Small intestine (tissue), 7 donors: ENCODE results near the gene TSC2. TPM values are rescaled to one million over a fixed set of nuclear protein-coding genes. Genes with fewer than 3 reads are reported as not detected.
"Not testable (repeated sequence)": the region's sequence is repeated elsewhere in the genome, so short reads cannot be mapped to it uniquely, and the experiment has no call there.

Experiments
- DNase-seq, 2 donors: peaks; one replicate each; pipeline versions ENCODE4 v3.0.0 to v3.0.0-alpha.2; 2013
- FAIRE-seq: peaks from 2 replicates; lab custom pipeline; 2012; peaks lifted over from hg19 to GRCh38; lab: Jason Lieb, UNC
- H3K27ac ChIP-seq, 3 donors: one replicate each; pipeline ENCODE4 v1.5.1; 2013; ENCODE audit warnings: low read length in 2 of 3, mild to moderate bottlenecking in 2 of 3, control low read depth in 1 of 3, inconsistent platforms in 1 of 3, low read depth in 1 of 3, moderate library complexity in 1 of 3
- H3K27me3 ChIP-seq, 3 donors: one replicate each; pipeline ENCODE4 v1.6.1; 2013; ENCODE audit warnings: low read length in 3 of 3, inconsistent platforms in 1 of 3; ENCODE audit not compliant: control insufficient read depth in 3 of 3, insufficient read depth in 3 of 3
- H3K36me3 ChIP-seq, 3 donors: one replicate each; pipeline ENCODE4 v1.6.1; 2013; ENCODE audit warnings: low read length in 3 of 3, inconsistent platforms in 1 of 3, low read depth in 1 of 3, mild to moderate bottlenecking in 1 of 3, moderate library complexity in 1 of 3; ENCODE audit not compliant: control insufficient read depth in 3 of 3, insufficient read depth in 2 of 3
- H3K4me1 ChIP-seq, 3 donors: one replicate each; pipeline ENCODE4 v1.6.1; 2013; ENCODE audit warnings: low read length in 2 of 3, inconsistent platforms in 1 of 3, low read depth in 1 of 3, mild to moderate bottlenecking in 1 of 3, moderate library complexity in 1 of 3; ENCODE audit not compliant: control insufficient read depth in 3 of 3, insufficient read depth in 2 of 3
- H3K4me3 ChIP-seq, 3 donors: one replicate each; pipeline ENCODE4 v1.5.1; 2013; ENCODE audit warnings: low read length in 3 of 3, control low read depth in 1 of 3, inconsistent platforms in 1 of 3, low read depth in 1 of 3, mild to moderate bottlenecking in 1 of 3, moderate library complexity in 1 of 3
- H3K9me3 ChIP-seq, 2 donors: one replicate each; pipeline ENCODE4 v1.6.1; 2013; ENCODE audit warnings: low read depth in 1 of 2, low read length in 1 of 2; ENCODE audit not compliant: control insufficient read depth in 2 of 2, insufficient read depth in 1 of 2
- WGBS, 3 donors: extraction: QIAGEN DNeasy Blood & Tissue Kit; methylation state at CpG; one replicate each; pipeline ENCODE4 v1.1.7; 2013; 5-methylcytosine and 5-hydroxymethylcytosine counted together
- polyA plus RNA-seq, 4 donors: library from polyadenylated mRNA; stranded (reverse) in 3 of 4; unstranded in 1 of 4; fragments of 200-250 nt in 3 of 4; fragments of 120-200 nt in 1 of 4; gene quantifications; one replicate each; pipeline versions ENCODE4 v1.2.1 to v1.2.3, GENCODE V29; 2013
- donor health status: healthy with polysubstance abuse.
- donor health status: control.
- donor health status: control.
- donor health status: Bipolar disorder and iron deficiency.
- donor health status: healthy.

Gene TSC2
- polyA plus RNA-seq, 4 donors: 35.1 to 75.9 (median 60.1) TPM

DNA sequence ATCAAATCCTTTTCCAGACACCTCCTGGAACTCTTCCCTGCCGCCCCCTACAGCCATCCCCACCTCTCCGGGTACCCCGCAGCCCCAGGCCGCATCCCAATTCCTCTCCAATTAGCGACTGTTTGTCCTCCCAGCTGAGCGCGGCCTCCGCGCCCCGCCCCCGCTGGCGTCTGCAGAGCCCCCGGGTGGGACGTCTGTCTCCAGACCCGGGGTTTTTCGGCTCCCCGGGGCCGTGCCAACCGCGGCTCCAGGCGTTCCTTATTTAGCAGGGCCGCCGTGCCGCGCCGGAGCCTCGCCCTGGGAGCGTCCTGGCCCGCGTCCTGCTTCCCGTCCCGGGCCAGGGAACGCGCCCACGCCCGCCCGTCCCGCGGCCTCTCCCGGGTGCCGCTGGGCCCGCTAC lies 87.3 kb downstream of the TSC2 start:
- not testable (repeated sequence) for FAIRE-seq, DNase-seq, H3K36me3 ChIP-seq, H3K4me1 ChIP-seq, H3K9me3 ChIP-seq, H3K27me3 ChIP-seq
- peak overlapping the region in 2 of 3 donors; percentile 16 to 20 for H3K27ac ChIP-seq
- WGBS, 3 donors: 0 to 1% (median 0%) methylated on average over 5 to 36 of the region's 42 CpGs
- peak overlapping the region; percentile 41 to 52 (median 43) for H3K4me3 ChIP-seq

DNA sequence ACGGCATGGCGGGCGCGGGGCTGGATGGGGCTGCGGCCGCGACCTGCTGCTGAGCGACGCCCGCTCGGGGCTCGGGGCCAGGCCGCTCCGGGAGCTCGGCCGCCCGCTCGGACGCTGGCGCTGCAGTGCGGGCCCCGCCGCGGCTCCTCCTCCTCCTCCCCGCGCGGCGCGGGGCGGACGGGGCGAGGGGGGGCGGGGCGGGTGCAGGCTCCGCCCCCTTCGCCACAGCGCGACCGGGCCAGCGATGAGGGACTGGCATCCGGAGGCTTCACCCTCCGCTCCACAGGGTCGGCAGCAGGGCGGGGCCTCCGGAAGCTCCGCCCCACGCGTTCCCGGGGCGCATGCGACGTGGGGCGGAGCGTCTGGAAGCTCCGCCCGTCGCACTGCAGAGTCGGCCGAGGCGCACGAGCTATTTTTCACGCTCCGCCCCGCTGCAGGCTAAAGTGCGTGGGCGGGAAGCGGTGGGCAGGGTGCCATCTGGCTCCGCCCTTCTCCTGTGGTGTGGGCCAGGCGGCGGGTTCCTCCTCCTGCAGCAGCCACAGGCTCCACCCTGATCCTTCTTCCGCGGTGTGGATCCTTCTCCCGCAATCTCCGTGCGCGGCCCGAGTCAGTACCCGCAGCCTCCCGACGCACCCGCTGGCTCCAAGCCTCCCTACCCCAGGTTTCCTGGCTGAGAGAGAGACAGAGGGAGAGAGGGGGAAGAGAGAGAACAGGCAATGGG lies 88.1 kb downstream of the TSC2 start, which contains the start of gene PKD1:
Gene PKD1 (minus strand): TSS at position 129 of the 721 bp plus-strand sequence. CDS start 209 bp downstream, outside the sequence.
- not testable (repeated sequence) for H3K27me3 ChIP-seq, H3K36me3 ChIP-seq, H3K4me1 ChIP-seq, FAIRE-seq, H3K9me3 ChIP-seq
- DNase-seq: peak; percentile 90 to 96
- 0% methylated on average over 16 to 74 of the region's 81 CpGs for WGBS, 3 donors
- peak within 1 kb of the TSS; percentile 41 to 52 (median 43) for H3K4me3 ChIP-seq
- peak within 1 kb of the TSS; percentile 20 to 83 (median 53) for H3K27ac ChIP-seq

Other genes with a start within 250 kb of the TSC2 start
- 100 to 1,000 TPM in 2 of 4 donors, 10 to 100 TPM in 2; 49.4 to 167 (median 102) TPM for gene HAGH, start 221.2 kb upstream of the TSC2 start, polyA plus RNA-seq
- 100 to 1,000 TPM in 1 of 4 donors, 10 to 100 TPM in 3; 55.1 to 181 (median 76.7) TPM for gene FAHD1, start 220.8 kb upstream of the TSC2 start, polyA plus RNA-seq
- gene MEIOB, start 175.8 kb upstream of the TSC2 start, polyA plus RNA-seq: under 1 TPM in 2 of 4 donors, not detected in 2; 0.34 to 0.38 TPM
- gene HS3ST6, start 129.6 kb upstream of the TSC2 start, polyA plus RNA-seq: under 1 TPM in 1 of 4 donors, not detected in 3; 0.04 TPM
- 100 to 1,000 TPM in 1 of 4 donors, 10 to 100 TPM in 3; 50.6 to 105 (median 62.0) TPM for gene MSRB1, start 104.8 kb upstream of the TSC2 start, polyA plus RNA-seq
- 1 to 10 TPM in 1 of 4 donors, under 1 TPM in 2, not detected in 1; 0.38 to 1.1 (median 0.67) TPM for gene RPL3L, start 93.3 kb upstream of the TSC2 start, polyA plus RNA-seq
- 100 to 1,000 TPM; 132 to 544 (median 376) TPM for gene NDUFB10, start 88.4 kb upstream of the TSC2 start, polyA plus RNA-seq
- gene RPS2, start 83.2 kb upstream of the TSC2 start, polyA plus RNA-seq: 1,000 to 10,000 TPM; 1,075 to 4,112 (median 2,558) TPM
- gene RNF151, start 81.1 kb upstream of the TSC2 start, polyA plus RNA-seq: under 1 TPM in 2 of 4 donors, not detected in 2; 0.09 to 0.18 TPM
- 10 to 100 TPM; 34.1 to 49.7 (median 45.6) TPM for gene TBL3, start 75.9 kb upstream of the TSC2 start, polyA plus RNA-seq
- 10 to 100 TPM in 2 of 4 donors, 1 to 10 TPM in 2; 3.1 to 30.5 (median 10.8) TPM for gene NOXO1, start 66.5 kb upstream of the TSC2 start, polyA plus RNA-seq
- 100 to 1,000 TPM in 2 of 4 donors, 10 to 100 TPM in 2; 50.4 to 261 (median 94.7) TPM for gene GFER, start 63.8 kb upstream of the TSC2 start, polyA plus RNA-seq
- gene SYNGR3, start 58.0 kb upstream of the TSC2 start, polyA plus RNA-seq: 1 to 10 TPM in 2 of 4 donors, under 1 TPM in 2; 0.45 to 5.4 (median 0.92) TPM
- 10 to 100 TPM; 26.7 to 51.9 (median 29.7) TPM for gene ZNF598, start 38.2 kb upstream of the TSC2 start, polyA plus RNA-seq
- gene NPW, start 28.2 kb upstream of the TSC2 start, polyA plus RNA-seq: 1 to 10 TPM in 1 of 4 donors, under 1 TPM in 2, not detected in 1; 0.48 to 9.0 (median 0.81) TPM
- 10 to 100 TPM; 15.7 to 76.1 (median 42.9) TPM for gene NHERF2, start 21.1 kb upstream of the TSC2 start, polyA plus RNA-seq
- 10 to 100 TPM; 13.0 to 27.6 (median 18.5) TPM for gene NTHL1, start 151 bp upstream of the TSC2 start, polyA plus RNA-seq
- 10 to 100 TPM; 10.5 to 42.2 (median 26.7) TPM for gene PKD1, start 87.9 kb downstream of the TSC2 start, polyA plus RNA-seq
- 10 to 100 TPM; 11.9 to 31.9 (median 23.7) TPM for gene RAB26, start 100.6 kb downstream of the TSC2 start, polyA plus RNA-seq
- gene TRAF7, start 107.8 kb downstream of the TSC2 start, polyA plus RNA-seq: 10 to 100 TPM; 47.6 to 73.4 (median 64.1) TPM
- 1 to 10 TPM in 1 of 4 donors, under 1 TPM in 3; 0.27 to 1.1 (median 0.51) TPM for gene CASKIN1, start 148.6 kb downstream of the TSC2 start, polyA plus RNA-seq
- 10 to 100 TPM; 41.5 to 68.7 (median 62.7) TPM for gene MLST8, start 157.5 kb downstream of the TSC2 start, polyA plus RNA-seq
- gene BRICD5, start 162.9 kb downstream of the TSC2 start, polyA plus RNA-seq: 10 to 100 TPM in 1 of 4 donors, 1 to 10 TPM in 3; 1.6 to 84.1 (median 8.6) TPM
- gene PGP, start 166.9 kb downstream of the TSC2 start, polyA plus RNA-seq: 10 to 100 TPM; 11.1 to 16.2 (median 13.4) TPM
- 10 to 100 TPM; 16.5 to 37.1 (median 22.8) TPM for gene E4F1, start 175.6 kb downstream of the TSC2 start, polyA plus RNA-seq
- 1 to 10 TPM in 2 of 4 donors, under 1 TPM in 2; 0.55 to 3.8 (median 1.4) TPM for gene DNASE1L2, start 188.5 kb downstream of the TSC2 start, polyA plus RNA-seq
- gene ECI1, start 203.6 kb downstream of the TSC2 start, polyA plus RNA-seq: 100 to 1,000 TPM in 3 of 4 donors, 10 to 100 TPM in 1; 86.1 to 246 (median 166) TPM
- gene RNPS1, start 220.1 kb downstream of the TSC2 start, polyA plus RNA-seq: 100 to 1,000 TPM in 3 of 4 donors, 10 to 100 TPM in 1; 91.7 to 166 (median 138) TPM